Osteoblast (primary cell): Measurements from ENCODE around the gene COL16A1. TPM values are rescaled to one million over a fixed set of nuclear protein-coding genes. Genes with fewer than 3 reads are reported as not detected.
A peak's percentile ranks its signal among the peaks of the same experiment; 100 is the strongest.

ENCODE experiments used
- DNase-seq: peaks from one replicate; pipeline ENCODE4 v3.0.0; 2011; ENCODE audit warnings: low spot score, mixed read lengths; ENCODE audit not compliant: insufficient read length; ENCODE audit errors: missing footprints
- H2AFZ ChIP-seq: 2 replicates; pipeline ENCODE4 v1.6.0; 2011; ENCODE audit warnings: mild to moderate bottlenecking, low read length
- H3K27ac ChIP-seq: 2 replicates; pipeline ENCODE4 v1.5.1; 2011; ENCODE audit warnings: mild to moderate bottlenecking, low read depth, low read length, moderate library complexity
- H3K27me3 ChIP-seq: 2 replicates; pipeline ENCODE4 v1.6.0; 2012; ENCODE audit warnings: mild to moderate bottlenecking, control low read depth, inconsistent platforms, low read length, moderate library complexity; ENCODE audit not compliant: insufficient read depth
- H3K36me3 ChIP-seq: 2 replicates; pipeline ENCODE4 v1.5.1; 2011; ENCODE audit warnings: mild to moderate bottlenecking, low read length, control low read depth, moderate library complexity; ENCODE audit not compliant: insufficient read depth
- H3K4me1 ChIP-seq: 2 replicates; pipeline ENCODE4 v1.5.1; 2011; ENCODE audit warnings: mild to moderate bottlenecking, low read length, control low read depth, moderate library complexity; ENCODE audit not compliant: insufficient read depth
- H3K4me2 ChIP-seq: 2 replicates; pipeline ENCODE4 v1.6.0; 2011; ENCODE audit warnings: mild to moderate bottlenecking, low read length; ENCODE audit not compliant: insufficient read depth
- H3K4me3 ChIP-seq: fragments of 200-600 bp; sonication (generic); 3 replicates; pipeline ENCODE4 v1.5.1; 2012; ENCODE audit warnings: mild to moderate bottlenecking, low read length, inconsistent platforms; ENCODE audit not compliant: insufficient read depth
- H3K79me2 ChIP-seq: 2 replicates; pipeline ENCODE4 v1.6.0; 2012; ENCODE audit warnings: mild to moderate bottlenecking, low read length, control low read depth, inconsistent platforms; ENCODE audit not compliant: insufficient read depth
- H3K9me3 ChIP-seq: 2 replicates; pipeline ENCODE4 v1.5.1; 2011; ENCODE audit warnings: low read depth, low read length, control low read depth
- H4K20me1 ChIP-seq: 2 replicates; pipeline ENCODE4 v1.6.0; 2012; ENCODE audit warnings: mild to moderate bottlenecking, low read length, control low read depth; ENCODE audit not compliant: insufficient read depth
- CTCF ChIP-seq: IDR thresholded peaks from 2 replicates; pipeline ENCODE4 v1.5.1; 2011; ENCODE audit warnings: mild to moderate bottlenecking, low read depth, low read length, moderate library complexity; ENCODE audit errors: extremely low read depth
- total RNA-seq: library from RNA; depleted of rRNA; stranded (reverse); fragments of >200 nt; gene quantifications from 2 replicates; pipeline ENCODE4 v1.2.3, GENCODE V29; 2012

The COL16A1 gene
- total RNA-seq, 1 donor = 197 TPM

- DNase-seq = peak; percentile 83
- Histone ChIP-seq H3K79me2 (no peaks in the 10 kb centered on the region), H3K4me3 (peak within 1 kb of the TSS; percentile 76), H3K27ac (no peak within 1 kb of the TSS), H3K9me3 (no peaks in the 10 kb centered on the region), H3K4me2 (peak within 1 kb of the TSS; percentile 85), H3K36me3 (no peaks in the 10 kb centered on the region), H3K27me3 (no peaks in the 10 kb centered on the region), H2AFZ (peak within 1 kb of the TSS; percentile 62), H4K20me1 (no peaks in the 10 kb centered on the region), H3K4me1 (no peaks in the 10 kb centered on the region)
- no peak for TF ChIP-seq CTCF
Observed at GRCh38 chr1:31617218-31617915, 86.5 kb downstream of the COL16A1 start, which contains the start of gene HCRTR1. Gene HCRTR1 (plus strand): TSS chr1:31617689. CDS start chr1:31619193, 1,504 bp downstream.

GRCh38 chr1:31615939-31616338 lies 87.9 kb downstream of the COL16A1 start:
- DNase-seq = peak; percentile 62
- no peak overlapping the region for H3K4me3 ChIP-seq
- H3K4me2 ChIP-seq = no peak overlapping the region
- TF ChIP-seq CTCF = no peak
- no peak overlapping the region for H3K27ac ChIP-seq
- no peak overlapping the region for H2AFZ ChIP-seq
- H3K9me3 ChIP-seq = no peaks in the 10 kb centered on the region
- H4K20me1 ChIP-seq = no peaks in the 10 kb centered on the region
- no peaks in the 10 kb centered on the region for H3K79me2 ChIP-seq
- no peaks in the 10 kb centered on the region for H3K36me3 ChIP-seq
- no peaks in the 10 kb centered on the region for H3K4me1 ChIP-seq
- H3K27me3 ChIP-seq = no peaks in the 10 kb centered on the region

GRCh38 chr1:31615414-31615813 lies 88.4 kb downstream of the COL16A1 start:
- Histone ChIP-seq H3K79me2 (no peaks in the 10 kb centered on the region), H3K4me2 (no peak overlapping the region), H3K4me3 (no peak overlapping the region), H3K27me3 (no peaks in the 10 kb centered on the region), H3K4me1 (no peaks in the 10 kb centered on the region), H3K9me3 (no peaks in the 10 kb centered on the region), H4K20me1 (no peaks in the 10 kb centered on the region), H3K36me3 (no peaks in the 10 kb centered on the region), H2AFZ (no peak overlapping the region), H3K27ac (no peak overlapping the region)
- no peak for TF ChIP-seq CTCF
- DNase-seq = no peak

GRCh38 chr1:31614414-31615005 lies 89.3 kb downstream of the COL16A1 start:
- Histone ChIP-seq H3K27me3 (no peaks in the 10 kb centered on the region), H3K79me2 (no peaks in the 10 kb centered on the region)
- TF ChIP-seq CTCF = no peak

More at GRCh38 chr1:31614414-31615005, 89.3 kb downstream of the COL16A1 start:
- Histone ChIP-seq H3K4me2 (no peak overlapping the region), H3K36me3 (no peaks in the 10 kb centered on the region), H3K4me3 (no peak overlapping the region), H3K27ac (no peak overlapping the region), H3K4me1 (no peaks in the 10 kb centered on the region), H2AFZ (no peak overlapping the region), H4K20me1 (no peaks in the 10 kb centered on the region), H3K9me3 (no peaks in the 10 kb centered on the region)
- no peak for DNase-seq
